Mesendoderm (in vitro differentiated cells): ENCODE data around the gene ATP7B.

Experiments
- DNase-seq: peaks from one replicate; pipeline ENCODE4 v3.0.0; 2013
- H2AK5ac ChIP-seq: 2 replicates; pipeline ENCODE4 v1.6.1; 2013; ENCODE audit warnings: low read length, inconsistent platforms
- H2BK120ac ChIP-seq: 2 replicates; pipeline ENCODE4 v1.6.1; 2013; ENCODE audit warnings: low read depth, mild to moderate bottlenecking, low read length, moderate library complexity, mixed read lengths
- H2BK15ac ChIP-seq: replicated peaks from 2 replicates; pipeline ENCODE4 v1.6.1; 2013; ENCODE audit warnings: low read depth, mild to moderate bottlenecking, moderate library complexity
- H2BK5ac ChIP-seq: 2 replicates; pipeline ENCODE4 v1.6.1; 2013; ENCODE audit warnings: low read length, inconsistent platforms
- H3K18ac ChIP-seq: 2 replicates; pipeline ENCODE4 v1.6.1; 2013; ENCODE audit warnings: mild to moderate bottlenecking, low read length, mixed read lengths
- H3K23ac ChIP-seq: one replicate; pipeline ENCODE4 v1.6.1; 2013; ENCODE audit warnings: low read length
- H3K27ac ChIP-seq: 2 replicates; pipeline ENCODE4 v1.5.1; 2013; ENCODE audit warnings: low read depth, mild to moderate bottlenecking, inconsistent platforms, low read length, moderate library complexity
- H3K27me3 ChIP-seq: 2 replicates; pipeline ENCODE4 v1.6.1; 2013; ENCODE audit warnings: low read length, control low read depth, mild to moderate bottlenecking, inconsistent platforms; ENCODE audit not compliant: insufficient read depth, poor library complexity
- H3K36me3 ChIP-seq: 2 replicates; pipeline ENCODE4 v1.6.1; 2013; ENCODE audit warnings: low read length, inconsistent platforms; ENCODE audit not compliant: control insufficient read depth, insufficient read depth
- H3K4ac ChIP-seq: one replicate; pipeline ENCODE4 v1.6.1; 2013; ENCODE audit warnings: low read depth, mild to moderate bottlenecking, low read length, moderate library complexity
- H3K4me1 ChIP-seq: 2 replicates; pipeline ENCODE4 v1.6.1; 2013; ENCODE audit warnings: low read depth, low read length, inconsistent platforms; ENCODE audit not compliant: control insufficient read depth
- H3K4me2 ChIP-seq: 2 replicates; pipeline ENCODE4 v1.6.1; 2013; ENCODE audit warnings: low read length
- H3K4me3 ChIP-seq: 2 replicates; pipeline ENCODE4 v1.5.1; 2013; ENCODE audit warnings: mild to moderate bottlenecking, low read length
- H3K56ac ChIP-seq: one replicate; pipeline ENCODE4 v1.6.1; 2013; ENCODE audit warnings: low read length
- H3K79me1 ChIP-seq: 2 replicates; pipeline ENCODE4 v1.6.1; 2013; ENCODE audit warnings: low read length, inconsistent platforms
- H3K79me2 ChIP-seq: 2 replicates; pipeline ENCODE4 v1.6.1; 2013; ENCODE audit warnings: mild to moderate bottlenecking, low read length; ENCODE audit not compliant: control insufficient read depth, insufficient read depth
- H3K9ac ChIP-seq: 2 replicates; pipeline ENCODE4 v1.6.1; 2013; ENCODE audit warnings: low read length, inconsistent platforms
- H4K5ac ChIP-seq: one replicate; pipeline ENCODE4 v1.6.1; 2013; ENCODE audit warnings: low read length
- H4K8ac ChIP-seq: one replicate; pipeline ENCODE4 v1.6.1; 2013; ENCODE audit warnings: low read depth, mild to moderate bottlenecking, control low read depth, low read length, moderate library complexity
- WGBS: extraction: QIAGEN DNeasy Blood & Tissue Kit; methylation state at CpG from one replicate; pipeline ENCODE4 v1.1.7; 2013; ENCODE audit warnings: low lambda C conversion rate, missing lambda C conversion rate; ENCODE audit not compliant: insufficient coverage; ENCODE audit errors: extremely low coverage; 5-methylcytosine and 5-hydroxymethylcytosine counted together

ATP7B gene

GRCh38 chr13:51971520-51972426 is 39.5 kb downstream of the ATP7B start:
- no peak overlapping the region for H2BK5ac ChIP-seq
- H3K36me3 ChIP-seq, result no peaks in the 10 kb centered on the region
- H2BK120ac ChIP-seq, result no peak overlapping the region
- H3K4me3 ChIP-seq, result no peak overlapping the region
- H3K27me3 ChIP-seq, result no peaks in the 10 kb centered on the region
- DNase-seq, result no peak
- H3K23ac ChIP-seq, result no peak overlapping the region
- no peak overlapping the region for H3K4me2 ChIP-seq
- no peak overlapping the region for H4K5ac ChIP-seq
- H2AK5ac ChIP-seq, result no peak overlapping the region
- no peaks in the 10 kb centered on the region for H3K4me1 ChIP-seq
- no CpG with 5 or more reads among the region's 15 CpGs for WGBS
- no peak overlapping the region for H3K4ac ChIP-seq
- no peaks in the 10 kb centered on the region for H3K79me2 ChIP-seq
- H4K8ac ChIP-seq, result no peak overlapping the region
- no peak overlapping the region for H3K27ac ChIP-seq
- no peak overlapping the region for H2BK15ac ChIP-seq
- no peak overlapping the region for H3K18ac ChIP-seq
- H3K9ac ChIP-seq, result no peak overlapping the region
- no peak overlapping the region for H3K56ac ChIP-seq
- H3K79me1 ChIP-seq, result no peaks in the 10 kb centered on the region

- Histone ChIP-seq H3K18ac (no peak overlapping the region), H3K4ac (no peak overlapping the region), H3K79me1 (no peaks in the 10 kb centered on the region), H3K4me3 (no peak overlapping the region), H3K79me2 (no peaks in the 10 kb centered on the region), H3K27ac (no peak overlapping the region), H3K56ac (no peak overlapping the region), H3K23ac (no peak overlapping the region), H3K27me3 (no peaks in the 10 kb centered on the region), H2BK15ac (no peak overlapping the region), H3K4me1 (no peaks in the 10 kb centered on the region), H4K5ac (no peak overlapping the region), H3K9ac (no peak overlapping the region), H3K36me3 (no peaks in the 10 kb centered on the region), H2BK120ac (no peak overlapping the region), H4K8ac (no peak overlapping the region), H3K4me2 (no peak overlapping the region), H2BK5ac (no peak overlapping the region), H2AK5ac (no peak overlapping the region)
- no peak for DNase-seq
- no CpG with 5 or more reads among the region's 5 CpGs for WGBS
Observed at GRCh38 chr13:51970349-51970748, 40.9 kb downstream of the ATP7B start.

GRCh38 chr13:51967482-51968446 is 43.5 kb downstream of the ATP7B start:
- Histone ChIP-seq H2BK15ac (no peak overlapping the region), H3K27me3 (no peaks in the 10 kb centered on the region), H2BK5ac (no peak overlapping the region), H3K9ac (no peak overlapping the region), H3K4me1 (no peaks in the 10 kb centered on the region), H3K36me3 (no peaks in the 10 kb centered on the region), H3K4me2 (no peak overlapping the region), H4K8ac (no peak overlapping the region), H3K56ac (no peak overlapping the region), H3K79me2 (no peaks in the 10 kb centered on the region), H3K4ac (no peak overlapping the region), H3K27ac (no peak overlapping the region), H4K5ac (no peak overlapping the region), H3K23ac (no peak overlapping the region), H2AK5ac (no peak overlapping the region), H3K79me1 (no peaks in the 10 kb centered on the region), H3K4me3 (no peak overlapping the region), H2BK120ac (no peak overlapping the region), H3K18ac (no peak overlapping the region)
- no CpG with 5 or more reads among the region's 8 CpGs for WGBS
- no peak for DNase-seq

- Histone ChIP-seq H3K18ac (no peak overlapping the region), H3K4me2 (no peak overlapping the region), H2BK15ac (no peak overlapping the region), H3K4me3 (no peak overlapping the region), H2BK5ac (no peak overlapping the region), H3K56ac (no peak overlapping the region), H3K79me1 (no peaks in the 10 kb centered on the region), H3K27ac (no peak overlapping the region), H3K4me1 (no peaks in the 10 kb centered on the region), H2BK120ac (no peak overlapping the region), H3K9ac (no peak overlapping the region), H2AK5ac (no peak overlapping the region), H3K27me3 (no peaks in the 10 kb centered on the region), H3K79me2 (no peaks in the 10 kb centered on the region), H3K23ac (no peak overlapping the region), H3K4ac (no peak overlapping the region), H4K5ac (no peak overlapping the region), H3K36me3 (no peaks in the 10 kb centered on the region), H4K8ac (no peak overlapping the region)
- no peak for DNase-seq
- WGBS, result no CpG with 5 or more reads among the region's 10 CpGs
Observed at GRCh38 chr13:51966186-51966585, 45.1 kb downstream of the ATP7B start.

GRCh38 chr13:51961493-51962403 is 49.5 kb downstream of the ATP7B start:
- Histone ChIP-seq H2BK5ac (no peak overlapping the region), H3K4me2 (no peak overlapping the region), H3K18ac (no peak overlapping the region), H3K27me3 (no peaks in the 10 kb centered on the region), H3K4me1 (no peaks in the 10 kb centered on the region), H3K23ac (no peak overlapping the region), H3K79me1 (no peaks in the 10 kb centered on the region), H4K5ac (no peak overlapping the region), H3K36me3 (no peaks in the 10 kb centered on the region), H2BK120ac (no peak overlapping the region), H3K56ac (no peak overlapping the region), H3K4ac (no peak overlapping the region), H3K79me2 (no peaks in the 10 kb centered on the region), H3K27ac (no peak overlapping the region), H4K8ac (no peak overlapping the region), H2BK15ac (no peak overlapping the region), H2AK5ac (no peak overlapping the region), H3K9ac (no peak overlapping the region), H3K4me3 (no peak overlapping the region)
- DNase-seq, result no peak
- no CpG with 5 or more reads among the region's 5 CpGs for WGBS
